CD4-positive, alpha-beta T cell treated with Interleukin-6 at 100 ng/mL for 8 hours (primary cell): ENCODE results near the gene SH2D6.

Experiments
- DNase-seq: peaks from one replicate; pipeline ENCODE4 v3.0.0-alpha.2; 2020; ENCODE audit warnings: mixed read lengths, low spot score

Gene SH2D6

DNA sequence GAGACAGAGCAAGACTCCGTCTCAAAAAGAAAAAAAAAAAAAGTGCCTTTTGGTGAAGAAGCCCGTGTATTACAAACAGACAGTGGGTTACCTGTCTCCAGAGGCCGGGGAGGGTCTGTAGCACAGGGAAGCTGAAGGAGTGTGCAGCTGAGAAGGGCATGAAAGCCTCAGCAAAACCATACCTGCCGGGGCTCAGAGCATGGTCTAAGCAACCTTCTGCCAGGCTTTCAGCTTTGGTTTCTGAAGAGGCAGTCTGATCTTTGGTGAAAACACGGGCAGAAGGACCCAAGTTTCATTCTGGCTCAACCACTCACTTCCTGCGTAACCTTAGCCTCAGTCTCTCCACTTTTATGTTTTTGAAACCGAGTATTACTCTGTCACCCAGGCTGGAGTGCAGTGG, 21.5 kb downstream of the SH2D6 start:
- no peak for DNase-seq

DNA sequence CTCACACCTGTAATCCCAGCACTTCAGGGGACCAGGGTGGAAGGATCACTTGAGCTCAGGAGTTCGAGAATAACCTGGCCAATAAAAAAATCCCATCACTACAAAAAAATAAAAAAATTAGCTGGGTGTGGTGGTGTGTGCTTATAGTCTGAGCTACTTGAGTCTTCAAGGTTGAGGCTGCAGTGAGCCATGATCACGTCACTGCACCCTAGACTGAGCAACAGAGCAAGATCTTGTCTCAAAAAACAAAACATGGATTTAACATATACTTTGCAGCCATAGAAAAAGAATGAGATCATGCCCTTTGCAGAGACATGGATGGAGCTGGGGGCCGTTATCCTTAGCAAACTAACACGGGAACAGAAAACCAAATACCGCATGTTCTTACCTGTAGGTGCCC, 22.2 kb downstream of the SH2D6 start:
- no peak for DNase-seq

DNA sequence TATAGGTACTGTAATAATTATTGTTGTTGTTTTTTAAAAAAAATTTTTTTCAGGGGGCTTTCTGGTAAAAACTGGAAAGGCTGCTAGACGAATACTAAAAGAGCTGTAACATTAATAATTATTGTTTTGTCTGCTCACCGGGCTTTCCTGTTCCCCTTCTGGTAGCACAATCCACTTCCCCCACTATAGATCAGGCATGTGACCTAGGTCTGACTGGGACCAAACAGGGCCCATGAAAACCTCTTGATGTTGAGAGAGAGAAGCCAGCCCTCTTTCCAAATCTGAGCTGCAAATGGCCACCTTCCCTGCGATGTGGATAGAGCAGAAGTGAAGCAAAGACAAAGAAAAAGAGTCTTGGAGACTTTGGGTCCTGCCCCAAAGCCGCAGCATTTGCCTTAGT, 23.4 kb downstream of the SH2D6 start:
- no peak for DNase-seq

DNA sequence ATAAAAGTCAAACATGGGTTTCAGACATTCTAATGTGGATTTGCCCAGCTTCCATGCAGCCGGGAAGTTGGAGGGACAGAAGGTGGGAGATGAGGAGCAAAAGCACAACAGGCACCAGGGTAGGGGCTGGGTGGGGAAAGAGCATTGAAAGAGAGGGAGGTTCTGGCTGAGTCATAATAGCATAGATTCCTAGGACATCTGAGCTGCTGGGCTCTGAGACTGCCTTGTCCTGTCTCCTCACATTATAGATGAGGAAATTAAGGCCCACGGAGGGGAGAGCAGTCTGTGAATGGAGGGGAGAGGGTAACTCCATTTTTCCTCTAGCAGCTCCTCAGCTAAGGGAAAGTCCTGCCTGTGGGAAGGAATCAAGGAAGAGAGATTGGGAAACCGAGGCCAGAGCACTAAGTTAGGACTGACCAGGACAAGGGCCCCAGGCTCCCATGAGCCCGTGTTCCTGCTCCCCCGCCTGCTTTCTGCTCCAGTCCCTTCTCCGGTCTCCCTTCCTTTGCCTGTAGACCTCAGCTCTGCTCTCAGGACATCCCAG, 26.2 kb downstream of the SH2D6 start:
- DNase-seq, result no peak

DNA sequence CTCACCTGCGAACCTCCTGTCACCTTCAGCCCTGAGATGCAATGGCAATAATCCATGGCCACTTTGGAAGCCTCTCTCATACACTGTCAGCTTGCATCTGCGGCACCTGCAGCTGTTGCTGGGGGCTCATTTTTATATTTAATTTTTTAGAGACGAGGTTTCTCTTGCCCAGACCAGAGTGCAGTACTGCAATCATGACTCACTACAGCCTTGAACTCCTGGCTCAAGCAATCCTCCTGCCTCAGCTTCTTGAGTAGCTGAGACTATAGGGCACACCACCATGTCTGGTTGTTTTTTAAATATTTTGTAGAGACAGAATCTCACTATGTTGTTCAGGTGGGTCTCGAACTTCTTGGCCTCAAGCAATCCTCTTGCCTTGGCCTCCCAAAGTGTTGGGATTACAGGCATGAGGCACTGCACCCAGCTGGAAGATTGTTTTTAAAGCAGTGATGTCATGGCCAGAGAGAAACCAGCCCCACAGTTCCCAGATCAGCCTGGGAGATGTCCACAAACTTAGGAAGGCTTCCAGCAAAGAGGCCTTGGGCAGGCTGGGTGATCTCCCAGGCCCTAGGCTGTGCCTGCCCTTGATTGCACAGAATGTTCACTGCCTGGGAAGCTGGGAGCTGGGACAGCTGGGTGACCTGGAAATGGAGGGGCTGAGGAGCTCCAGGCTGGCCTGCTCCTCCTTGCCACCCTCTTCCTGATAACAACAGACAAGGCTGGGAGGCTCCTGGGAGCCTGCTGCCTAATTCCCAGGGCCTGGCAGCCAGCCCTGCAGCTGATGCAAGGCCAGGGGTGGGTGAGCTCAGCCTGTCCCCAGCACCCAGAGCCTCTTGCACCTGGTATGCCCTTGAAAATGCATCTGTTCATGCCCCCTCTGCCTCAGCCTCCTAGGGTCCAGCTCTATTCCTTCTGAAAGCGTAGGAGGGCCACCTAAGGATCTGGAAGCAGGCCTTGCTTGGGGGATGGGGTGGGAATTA, 27.1 kb downstream of the SH2D6 start:
- no peak for DNase-seq

DNA sequence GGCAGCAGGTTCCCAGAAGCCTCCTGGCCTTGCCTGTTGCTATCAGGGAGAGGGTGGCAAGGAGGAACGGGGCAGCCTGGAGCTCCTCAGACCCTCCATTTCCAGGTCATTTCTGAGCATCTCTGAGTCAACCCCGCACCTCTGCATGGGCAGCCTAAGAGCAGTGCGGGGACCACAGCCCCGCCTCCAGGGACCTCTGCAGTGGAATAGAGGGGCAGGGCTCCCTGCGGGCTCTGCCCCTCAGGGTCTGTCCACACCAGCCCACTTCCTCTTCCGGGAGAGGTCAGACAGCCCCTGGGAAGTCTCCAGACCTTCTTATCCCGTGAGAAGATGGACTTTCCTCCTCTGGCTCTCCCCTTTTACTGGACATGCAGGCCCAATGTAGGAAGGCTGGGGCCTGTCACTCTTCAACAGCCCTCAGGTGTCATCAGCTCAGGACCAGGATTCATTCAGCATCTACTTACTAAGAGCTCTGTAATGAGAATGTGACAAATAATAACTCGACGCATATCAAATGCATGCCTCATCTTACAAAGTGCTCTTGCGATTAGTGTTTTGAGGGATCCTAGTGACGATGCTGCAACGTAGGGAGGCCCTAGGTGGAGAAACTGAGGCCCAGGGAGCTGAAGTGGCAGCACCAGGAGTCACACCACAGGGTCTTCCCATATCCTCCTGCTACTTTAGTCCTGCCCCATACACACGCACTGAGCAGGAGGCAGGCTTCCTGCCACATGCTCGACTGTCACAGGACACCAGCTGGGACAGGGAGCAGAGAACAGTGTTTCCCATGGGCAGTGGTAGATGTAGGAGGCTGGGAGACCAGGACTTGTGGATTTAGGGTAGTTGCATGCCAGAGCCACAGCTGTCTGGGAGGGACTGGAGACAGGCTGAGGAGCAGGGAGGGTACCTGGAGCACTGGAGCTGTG, 28.0 kb downstream of the SH2D6 start:
- no peak for DNase-seq

DNA sequence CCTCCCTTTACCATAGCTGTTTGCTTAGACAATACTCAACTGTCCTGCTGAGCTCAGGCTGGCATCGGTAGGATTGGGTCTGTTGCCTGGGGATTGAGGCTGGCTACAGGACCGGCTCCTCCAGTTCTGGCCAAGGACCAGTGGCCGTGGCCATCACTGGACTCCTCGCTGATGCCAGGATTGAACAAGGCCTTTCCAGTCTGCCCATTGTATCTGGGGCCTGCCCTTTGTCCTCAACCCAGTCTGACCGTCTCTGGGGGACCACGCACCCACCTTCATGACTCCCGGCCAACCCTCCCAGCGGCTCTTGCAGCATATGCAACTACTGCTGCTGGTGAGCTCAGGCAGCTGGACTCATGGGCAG, 28.7 kb downstream of the SH2D6 start:
- no peak for DNase-seq

DNA sequence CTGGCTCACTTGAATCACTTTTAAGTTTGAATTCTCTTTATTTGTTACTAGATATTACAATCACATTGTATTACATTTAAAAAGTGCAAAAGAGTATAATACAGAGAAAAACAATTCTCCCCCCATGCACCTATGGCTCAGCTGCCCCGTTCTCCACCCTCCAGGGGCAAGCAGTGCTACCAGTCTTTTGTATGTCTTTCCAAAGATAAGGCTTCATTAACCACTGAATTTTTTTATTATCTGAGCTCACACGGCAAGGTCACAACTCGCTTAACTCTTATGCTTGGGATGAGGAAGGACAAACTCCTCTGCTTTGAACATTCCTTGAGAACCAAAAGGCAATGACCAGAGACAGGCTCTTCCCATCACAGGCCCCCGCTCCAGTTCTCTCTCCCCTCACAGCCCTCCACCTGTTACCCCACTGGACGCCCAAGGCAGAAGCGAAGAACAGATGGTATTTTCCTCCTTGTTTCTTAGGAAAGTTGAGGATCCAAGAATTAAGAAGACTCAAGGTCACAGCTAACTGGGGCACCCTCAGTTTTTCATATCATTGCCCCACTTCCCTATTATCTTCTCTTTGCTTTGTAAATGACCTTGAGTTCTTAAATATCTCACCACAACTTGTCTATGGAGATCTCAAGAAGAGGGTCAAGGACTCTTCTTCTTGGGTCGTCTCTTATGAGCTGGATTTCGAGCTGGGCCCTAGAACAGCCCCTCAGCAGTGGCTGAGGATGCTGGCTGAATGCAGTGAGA, 30.1 kb downstream of the SH2D6 start:
- no peak for DNase-seq

DNA sequence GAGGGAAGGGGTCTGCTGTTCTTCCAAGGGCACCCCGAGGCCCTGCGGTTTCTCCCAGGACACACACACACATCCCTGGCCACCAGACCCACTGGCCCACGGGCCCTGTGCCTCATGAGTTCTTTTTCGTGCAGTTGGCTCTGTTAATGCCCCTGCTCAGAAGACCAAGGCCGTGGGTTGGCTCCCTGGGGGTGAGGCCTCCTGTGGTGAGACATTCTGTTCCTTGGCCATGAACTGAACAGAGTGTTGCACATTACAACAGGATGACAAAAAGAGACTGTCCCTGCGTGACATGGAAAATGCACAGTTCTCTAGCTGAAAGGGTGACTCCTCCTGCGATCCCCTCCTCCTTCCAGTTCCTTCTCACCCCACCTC, 30.7 kb downstream of the SH2D6 start:
- DNase-seq, result no peak

DNA sequence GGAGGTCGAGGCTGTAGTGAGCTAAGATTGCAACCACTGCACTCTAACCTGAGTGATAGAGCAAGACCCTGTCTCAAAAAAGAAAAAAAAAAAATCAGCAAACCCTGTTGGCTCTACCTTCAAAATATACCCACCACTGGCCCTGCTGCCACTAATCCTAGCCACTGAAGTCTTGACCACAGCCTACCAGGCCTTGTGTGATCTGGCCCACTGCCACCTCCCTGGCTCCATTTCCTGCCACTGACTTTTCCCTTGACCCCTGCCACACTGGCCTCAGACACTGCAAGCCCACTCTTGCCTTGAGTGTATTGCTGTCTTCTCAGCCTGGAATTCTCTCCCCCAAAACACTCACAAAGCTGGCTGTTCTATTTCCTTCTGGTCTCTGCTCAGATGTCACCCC, 33.7 kb downstream of the SH2D6 start:
- DNase-seq, result no peak

DNA sequence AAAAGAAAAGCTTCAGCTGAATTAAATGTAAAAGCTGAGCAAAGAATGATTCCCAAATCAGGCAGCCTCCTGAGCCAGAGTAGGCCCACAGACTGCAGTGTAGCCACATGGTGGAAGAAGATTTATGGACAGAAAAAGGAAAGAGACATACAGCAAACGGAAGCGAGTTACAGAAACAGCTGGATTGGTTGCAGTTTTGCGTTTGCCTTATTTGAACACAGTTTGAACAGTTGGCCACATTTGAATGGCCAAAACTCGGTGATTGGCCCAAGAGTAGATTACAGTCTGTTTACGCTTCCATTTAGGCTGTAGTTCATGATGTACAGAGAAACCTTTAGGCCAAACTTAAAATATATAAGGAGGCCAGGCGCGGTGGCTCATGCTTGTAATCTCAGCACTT, 35.1 kb downstream of the SH2D6 start:
- DNase-seq, result no peak

DNA sequence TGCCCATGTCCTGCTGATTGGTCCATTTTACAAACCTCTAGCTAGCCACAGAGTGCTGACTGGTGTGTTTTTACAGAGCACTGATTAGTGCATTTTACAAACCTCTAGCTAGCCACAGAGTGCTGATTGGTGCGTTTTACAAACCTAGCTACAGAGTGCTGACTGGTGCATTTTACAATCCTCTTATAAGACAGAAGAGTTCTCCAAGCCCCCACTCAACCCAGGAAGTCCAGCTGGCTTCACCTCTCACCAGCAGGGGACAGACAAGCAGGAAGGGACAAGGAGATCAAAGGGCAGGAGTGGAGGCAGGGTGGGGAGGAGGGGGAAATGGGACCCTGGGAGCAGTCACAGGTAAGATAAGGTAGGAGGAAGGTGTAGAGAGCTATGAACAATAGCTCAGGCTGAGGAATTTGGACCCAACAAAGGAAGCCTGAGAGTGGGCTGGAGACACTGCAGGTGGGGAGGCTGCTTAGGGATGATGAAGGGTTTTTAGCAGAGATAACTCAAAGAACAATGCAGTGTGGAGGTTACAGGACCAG, 37.1 kb downstream of the SH2D6 start:
- no peak for DNase-seq

DNA sequence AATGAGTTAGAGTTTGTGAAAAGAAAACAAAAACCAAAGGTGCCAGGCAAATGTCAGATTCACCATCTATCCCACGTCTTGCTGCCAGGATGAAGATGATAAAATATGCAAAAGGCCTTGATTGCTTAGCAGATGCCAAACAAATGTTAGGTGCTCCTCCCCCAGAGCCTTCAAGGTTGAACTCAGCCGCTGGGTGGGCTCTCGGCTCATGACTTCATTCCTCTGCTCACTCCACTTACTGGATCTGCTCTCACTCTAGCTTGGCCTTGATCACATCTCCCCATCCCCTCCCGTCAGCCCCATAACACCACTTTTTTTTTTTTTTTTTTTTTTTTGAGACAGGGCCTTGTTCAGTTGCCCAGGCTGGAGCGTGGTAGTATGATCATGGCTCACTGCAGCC, 38.5 kb downstream of the SH2D6 start:
- no peak for DNase-seq

DNA sequence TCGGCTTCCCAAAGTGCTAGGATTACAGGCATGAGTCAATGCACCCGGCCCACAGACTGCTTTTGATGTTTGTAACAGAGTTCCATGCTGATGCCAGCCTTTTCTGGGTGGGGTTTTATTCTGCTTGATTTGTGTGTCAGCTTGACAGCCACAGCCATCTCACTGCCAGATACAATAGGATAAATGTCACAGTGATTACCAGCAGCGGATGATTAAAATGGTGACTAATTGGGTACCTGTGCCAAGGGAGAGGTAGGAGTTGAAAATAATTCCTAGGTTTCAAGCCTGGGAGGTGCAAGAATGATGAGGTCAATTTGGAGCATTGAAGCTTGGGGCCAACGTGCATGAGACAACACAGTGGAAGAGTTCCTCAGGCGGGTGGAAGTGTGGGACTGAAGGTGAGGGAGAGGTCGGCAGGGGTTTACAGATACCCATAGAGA, 39.4 kb downstream of the SH2D6 start:
- no peak for DNase-seq

DNA sequence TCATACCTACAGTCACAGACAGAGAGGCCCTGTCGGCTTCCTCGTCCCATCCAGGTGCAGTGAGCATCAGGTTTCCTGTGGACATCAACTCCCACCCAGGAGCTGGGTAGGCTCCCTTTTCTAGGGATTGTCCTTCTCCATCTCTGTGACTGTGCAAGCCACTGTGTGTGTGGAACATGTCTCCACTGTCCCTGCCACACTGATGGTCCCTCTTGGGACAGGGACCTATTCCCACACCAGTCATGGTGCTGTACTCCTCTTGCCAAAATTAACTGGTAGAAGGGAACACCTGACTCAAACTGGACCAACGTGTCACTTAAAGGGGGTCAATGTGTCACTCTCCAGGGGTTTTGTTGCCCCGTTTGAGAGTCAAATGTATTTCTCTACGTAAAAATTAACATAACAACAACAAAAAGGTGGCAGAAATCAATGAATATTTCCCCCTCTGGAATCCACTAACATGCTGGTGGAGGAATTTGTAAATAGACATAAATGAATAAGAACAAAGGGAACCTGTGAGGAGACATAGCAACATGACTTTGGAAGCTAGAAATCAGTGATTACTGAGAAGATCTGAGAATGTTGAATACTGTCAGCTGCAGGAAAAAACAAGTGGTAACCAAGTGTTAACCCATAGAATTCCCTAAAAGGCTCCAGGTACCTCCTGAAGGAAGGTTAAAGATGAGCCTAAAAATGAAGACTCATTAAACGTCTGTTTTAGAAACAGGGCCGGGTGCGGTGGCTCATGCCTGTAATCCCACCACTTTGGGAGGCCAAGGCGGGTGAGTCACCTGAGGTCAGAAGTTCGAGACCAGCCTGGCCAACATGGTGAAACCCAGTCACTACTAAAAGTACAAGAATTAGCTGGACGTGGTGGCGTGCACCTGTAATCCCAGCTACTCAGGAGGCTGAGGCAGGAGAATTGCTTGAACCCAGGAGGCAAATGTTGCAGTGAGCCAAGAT, 40.4 kb downstream of the SH2D6 start:
- DNase-seq, result no peak

DNA sequence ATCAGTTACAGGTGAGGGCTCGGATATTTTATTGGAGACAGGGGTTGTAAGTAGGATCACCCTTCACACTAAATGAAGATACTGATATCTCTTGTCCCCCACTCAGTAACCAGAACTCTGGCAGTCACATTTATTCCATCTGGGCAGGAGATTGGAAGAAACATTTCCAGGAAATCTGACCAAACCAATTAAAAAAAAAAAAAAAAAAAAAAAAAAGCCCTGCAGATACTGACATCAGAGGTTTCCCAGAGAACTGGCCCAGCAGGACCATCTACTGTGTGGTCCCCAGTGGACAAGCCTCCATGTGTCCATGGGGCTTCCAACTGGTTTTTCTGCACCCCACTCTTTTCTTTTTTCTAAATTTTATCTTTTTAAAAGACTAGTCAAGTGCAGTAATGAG, 41.3 kb downstream of the SH2D6 start:
- no peak for DNase-seq

DNA sequence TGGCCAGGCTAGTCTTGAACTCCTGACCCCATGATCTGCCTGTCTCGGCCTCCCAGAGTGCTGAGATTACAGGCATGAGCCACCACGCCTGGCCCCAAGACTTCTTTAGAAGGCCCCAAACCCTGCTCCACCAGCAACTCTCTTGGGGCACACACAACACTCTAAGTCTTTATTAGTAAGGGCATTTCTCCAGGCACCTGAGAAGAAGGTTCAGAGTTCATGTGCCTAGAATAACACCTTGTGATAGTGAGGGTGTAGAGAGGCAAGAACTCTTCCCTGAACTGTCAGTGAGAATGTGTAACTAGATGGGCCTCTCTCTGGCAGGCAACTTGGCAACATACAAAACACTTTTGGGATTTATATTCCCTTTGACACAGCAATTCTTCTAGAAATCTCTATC, 43.8 kb downstream of the SH2D6 start:
- DNase-seq, result no peak

DNA sequence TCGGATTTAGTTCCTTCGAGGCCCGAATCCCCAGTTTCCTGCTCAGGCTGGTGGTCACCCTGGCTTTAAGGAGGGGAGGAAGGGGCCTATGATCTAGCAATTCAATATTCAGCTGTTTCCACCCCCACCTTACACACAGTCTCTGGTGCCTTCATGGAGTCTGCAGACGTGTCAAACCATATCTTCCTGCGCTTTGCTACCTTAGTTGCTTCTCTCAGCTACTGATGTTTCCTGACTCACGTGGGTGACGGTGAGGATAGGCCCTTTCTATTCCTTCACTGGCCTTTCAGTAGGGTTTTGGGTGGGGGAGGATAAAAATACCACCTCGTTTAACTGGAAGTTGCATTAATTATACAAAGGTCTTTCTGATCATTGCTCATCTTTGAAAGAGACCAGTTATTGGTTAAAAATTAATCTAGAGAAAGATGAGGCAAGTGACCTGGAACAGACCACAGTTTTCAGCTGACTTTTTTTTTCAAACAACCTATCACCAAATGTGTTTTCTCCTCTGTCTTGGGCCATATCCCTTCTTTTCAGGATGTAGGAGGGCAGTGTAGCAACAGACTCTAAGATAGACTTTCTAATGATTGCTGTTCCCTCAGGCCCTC, 49.7 kb downstream of the SH2D6 start:
- DNase-seq, result no peak

DNA sequence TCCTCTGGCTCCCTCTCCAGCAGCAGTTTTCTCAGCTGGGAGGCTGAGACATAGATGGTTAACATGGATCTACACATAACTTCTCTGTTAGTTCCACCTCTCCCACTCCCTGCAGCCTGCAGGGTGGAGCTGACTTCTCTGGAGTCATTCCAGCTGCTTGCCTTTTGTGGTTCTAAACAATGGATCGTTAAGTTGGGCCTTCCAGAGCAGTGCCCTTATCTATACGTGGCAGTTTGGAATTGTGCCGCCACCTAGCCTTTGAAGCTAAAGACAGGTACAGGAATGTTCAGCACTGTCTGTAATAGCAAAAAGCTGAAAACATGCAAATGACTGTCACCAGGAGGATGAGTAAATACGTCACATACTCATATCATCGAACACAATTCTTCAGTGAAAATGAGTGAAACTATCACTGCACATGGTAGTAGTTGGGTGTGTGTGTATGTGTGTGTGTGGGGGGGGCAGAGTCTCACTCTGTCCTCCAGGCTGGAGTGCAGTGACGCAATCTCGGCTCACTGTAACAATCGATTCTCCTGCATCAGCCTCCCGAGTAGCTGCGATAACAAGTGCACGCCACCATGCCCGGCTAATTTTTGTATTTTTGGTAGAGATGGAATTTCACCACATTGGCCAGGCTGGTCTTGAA, 50.3 kb downstream of the SH2D6 start:
- DNase-seq, result no peak
